HG03354 (cell line): ENCODE results near the gene ITGBL1.

Source experiments
- ATAC-seq: cut with Tn5 transposase; IDR thresholded peaks from one replicate; pipeline ENCODE4 v1.9.1; 2021; ENCODE audit warnings: mild to moderate bottlenecking; ENCODE audit not compliant: unreplicated experiment, poor library complexity, severe bottlenecking

ITGBL1 gene

GRCh38 chr13:101452519-101453485 lies at the start of gene ITGBL1:
Gene ITGBL1, plus strand, starts transcription at chr13:101452675. Its CDS starts 159 bp downstream, at chr13:101452834.
- peak; percentile 86 for ATAC-seq

GRCh38 chr13:101406791-101407190 lies 45.7 kb upstream of the ITGBL1 start:
- no peak for ATAC-seq

- ATAC-seq, result no peak
Observed at GRCh38 chr13:101408154-101408553, 44.3 kb upstream of the ITGBL1 start.

- no peak for ATAC-seq
Observed at GRCh38 chr13:101408992-101409656, 43.4 kb upstream of the ITGBL1 start.

GRCh38 chr13:101412076-101412475 lies 40.4 kb upstream of the ITGBL1 start:
- ATAC-seq, result no peak

- ATAC-seq, result no peak
Observed at GRCh38 chr13:101415358-101416174, 36.9 kb upstream of the ITGBL1 start.

- no peak for ATAC-seq
Observed at GRCh38 chr13:101416181-101417042, 36.1 kb upstream of the ITGBL1 start, which contains the start of gene NALCN. Gene NALCN, minus strand, starts transcription at chr13:101416508. Its CDS starts 17,382 bp downstream, at chr13:101399126.

GRCh38 chr13:101417043-101417406 lies 35.5 kb upstream of the ITGBL1 start:
- no peak for ATAC-seq

GRCh38 chr13:101417501-101417900 lies 35.0 kb upstream of the ITGBL1 start:
- no peak for ATAC-seq

- no peak for ATAC-seq
Observed at GRCh38 chr13:101423872-101424271, 28.6 kb upstream of the ITGBL1 start.

- ATAC-seq, result no peak
Observed at GRCh38 chr13:101424381-101425155, 27.9 kb upstream of the ITGBL1 start.

- ATAC-seq, result no peak
Observed at GRCh38 chr13:101425156-101425471, 27.4 kb upstream of the ITGBL1 start.

GRCh38 chr13:101425623-101426022 lies 26.9 kb upstream of the ITGBL1 start:
- ATAC-seq, result no peak

GRCh38 chr13:101429733-101430132 lies 22.7 kb upstream of the ITGBL1 start:
- ATAC-seq, result no peak

GRCh38 chr13:101433895-101434294 lies 18.6 kb upstream of the ITGBL1 start:
- no peak for ATAC-seq

- no peak for ATAC-seq
Observed at GRCh38 chr13:101434486-101434885, 18.0 kb upstream of the ITGBL1 start.

GRCh38 chr13:101447852-101448251 lies 4.6 kb upstream of the ITGBL1 start:
- ATAC-seq, result no peak
